PC-9 (cell line): ENCODE results near the gene ATF6.

ENCODE experiments used
- EZH2 ChIP-seq: fragments of 200-600 bp; sonication (generic); IDR thresholded peaks from 2 replicates; pipeline ENCODE4 v1.8.0; 2017; ENCODE audit warnings: antibody characterized with exemption, low read depth
- TF ChIP-seq, protein P1 (sequence below): fragments of 200-600 bp; sonication (generic); conservative IDR thresholded peaks from 2 replicates; pipeline ENCODE4 v1.6.1; 2017; ENCODE audit warnings: mixed run types, antibody characterized with exemption, mild to moderate bottlenecking, moderate library complexity

DNA sequence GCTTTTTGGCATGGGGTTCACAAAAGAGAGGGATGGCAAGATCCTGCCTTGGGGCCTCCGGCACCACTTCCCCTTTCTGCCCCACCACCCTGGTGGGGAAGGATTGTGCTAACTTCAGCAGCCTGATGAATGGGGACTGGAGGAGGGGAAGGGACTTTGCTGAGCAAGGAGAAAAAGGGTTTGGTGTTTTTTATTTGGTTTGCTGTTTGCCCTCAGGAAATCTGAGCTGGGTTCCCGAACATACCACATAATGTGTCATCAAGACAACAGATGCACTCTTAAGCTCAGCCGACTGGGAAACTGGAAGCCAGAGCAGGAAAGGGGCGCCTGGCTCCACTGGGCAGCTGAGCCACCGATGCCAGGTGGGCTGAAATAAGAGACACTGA is 237.7 kb downstream of the ATF6 start:
- TF ChIP-seq, protein P1, sequence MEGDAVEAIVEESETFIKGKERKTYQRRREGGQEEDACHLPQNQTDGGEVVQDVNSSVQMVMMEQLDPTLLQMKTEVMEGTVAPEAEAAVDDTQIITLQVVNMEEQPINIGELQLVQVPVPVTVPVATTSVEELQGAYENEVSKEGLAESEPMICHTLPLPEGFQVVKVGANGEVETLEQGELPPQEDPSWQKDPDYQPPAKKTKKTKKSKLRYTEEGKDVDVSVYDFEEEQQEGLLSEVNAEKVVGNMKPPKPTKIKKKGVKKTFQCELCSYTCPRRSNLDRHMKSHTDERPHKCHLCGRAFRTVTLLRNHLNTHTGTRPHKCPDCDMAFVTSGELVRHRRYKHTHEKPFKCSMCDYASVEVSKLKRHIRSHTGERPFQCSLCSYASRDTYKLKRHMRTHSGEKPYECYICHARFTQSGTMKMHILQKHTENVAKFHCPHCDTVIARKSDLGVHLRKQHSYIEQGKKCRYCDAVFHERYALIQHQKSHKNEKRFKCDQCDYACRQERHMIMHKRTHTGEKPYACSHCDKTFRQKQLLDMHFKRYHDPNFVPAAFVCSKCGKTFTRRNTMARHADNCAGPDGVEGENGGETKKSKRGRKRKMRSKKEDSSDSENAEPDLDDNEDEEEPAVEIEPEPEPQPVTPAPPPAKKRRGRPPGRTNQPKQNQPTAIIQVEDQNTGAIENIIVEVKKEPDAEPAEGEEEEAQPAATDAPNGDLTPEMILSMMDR: no peak
- no peak for TF ChIP-seq EZH2
